Activated T-cell treated with anti-CD3 and anti-CD28 coated beads, Interleukin-2, amount 50 U/mL, for 24 hours (primary cell): Measurements from ENCODE around the gene EVA1A.

Source experiments
- DNase-seq: peaks from one replicate; pipeline ENCODE4 v3.0.0-alpha.2; 2020
- H3K27ac Mint-ChIP-seq: 2 replicates; pipeline ENCODE4 v1.8.0; 2020; ENCODE audit warnings: mild to moderate bottlenecking, mixed read lengths
- H3K27me3 Mint-ChIP-seq: 2 replicates; pipeline ENCODE4 v1.8.0; 2020; ENCODE audit warnings: mixed read lengths
- H3K36me3 Mint-ChIP-seq: 2 replicates; pipeline ENCODE4 v1.8.0; 2020; ENCODE audit warnings: low read depth, mixed read lengths
- H3K4me1 Mint-ChIP-seq: 2 replicates; pipeline ENCODE4 v1.8.0; 2020; ENCODE audit warnings: low read depth, mixed read lengths
- H3K4me3 Mint-ChIP-seq: 2 replicates; pipeline ENCODE4 v1.8.0; 2020; ENCODE audit warnings: mild to moderate bottlenecking, moderate library complexity, mixed read lengths
- H3K9me3 Mint-ChIP-seq: 2 replicates; pipeline ENCODE4 v1.8.0; 2020; ENCODE audit warnings: mixed read lengths

EVA1A gene

GRCh38 chr2:75573145-75573878 lies 12.6 kb upstream of the EVA1A start:
- DNase-seq = no peak
- Mint-ChIP-seq H3K4me3 (no peak overlapping the region), H3K27ac (no peak overlapping the region), H3K4me1 (peaks cover 12% of the 10 kb centered on the region), H3K9me3 (peaks cover 3% of the 10 kb centered on the region), H3K27me3 (peaks cover 33% of the 10 kb centered on the region), H3K36me3 (no peaks in the 10 kb centered on the region)

DNA sequence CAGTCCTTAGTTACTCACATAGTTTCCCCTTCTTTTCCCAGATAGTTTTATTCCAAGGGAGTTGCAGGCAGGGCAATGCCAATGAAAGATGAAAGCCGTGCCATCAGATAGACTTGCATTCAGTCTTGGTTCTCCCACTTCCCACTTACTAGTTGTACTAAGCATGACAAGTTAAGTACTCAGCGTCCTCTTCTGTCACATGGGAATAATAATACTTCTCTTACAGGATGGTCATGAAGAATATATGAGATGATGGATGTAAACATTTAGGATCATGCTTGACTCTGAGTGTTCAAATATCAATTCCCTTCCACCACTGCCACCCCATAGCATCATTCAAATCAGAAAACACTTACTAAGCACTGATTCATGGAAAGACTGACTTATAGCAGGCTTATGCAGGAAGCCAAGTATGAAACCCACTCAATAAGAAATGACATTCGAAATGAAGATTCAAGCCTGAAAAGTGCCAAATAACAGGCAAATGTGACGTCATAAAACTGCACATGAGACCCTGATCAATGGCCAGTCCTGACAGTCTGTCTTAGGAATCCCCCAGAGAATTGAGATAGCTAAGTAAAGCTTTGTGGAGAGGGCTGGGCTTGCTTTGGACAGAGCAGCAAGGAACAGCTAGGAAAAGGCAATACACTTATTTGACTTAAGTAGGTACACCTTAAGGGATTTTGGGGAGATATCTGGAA lies 11.1 kb upstream of the EVA1A start:
- Mint-ChIP-seq H3K4me3 (no peak overlapping the region), H3K4me1 (peaks cover 12% of the 10 kb centered on the region), H3K27me3 (peaks cover 42% of the 10 kb centered on the region), H3K36me3 (no peaks in the 10 kb centered on the region), H3K27ac (no peak overlapping the region), H3K9me3 (peaks cover 3% of the 10 kb centered on the region)
- no peak for DNase-seq

DNA sequence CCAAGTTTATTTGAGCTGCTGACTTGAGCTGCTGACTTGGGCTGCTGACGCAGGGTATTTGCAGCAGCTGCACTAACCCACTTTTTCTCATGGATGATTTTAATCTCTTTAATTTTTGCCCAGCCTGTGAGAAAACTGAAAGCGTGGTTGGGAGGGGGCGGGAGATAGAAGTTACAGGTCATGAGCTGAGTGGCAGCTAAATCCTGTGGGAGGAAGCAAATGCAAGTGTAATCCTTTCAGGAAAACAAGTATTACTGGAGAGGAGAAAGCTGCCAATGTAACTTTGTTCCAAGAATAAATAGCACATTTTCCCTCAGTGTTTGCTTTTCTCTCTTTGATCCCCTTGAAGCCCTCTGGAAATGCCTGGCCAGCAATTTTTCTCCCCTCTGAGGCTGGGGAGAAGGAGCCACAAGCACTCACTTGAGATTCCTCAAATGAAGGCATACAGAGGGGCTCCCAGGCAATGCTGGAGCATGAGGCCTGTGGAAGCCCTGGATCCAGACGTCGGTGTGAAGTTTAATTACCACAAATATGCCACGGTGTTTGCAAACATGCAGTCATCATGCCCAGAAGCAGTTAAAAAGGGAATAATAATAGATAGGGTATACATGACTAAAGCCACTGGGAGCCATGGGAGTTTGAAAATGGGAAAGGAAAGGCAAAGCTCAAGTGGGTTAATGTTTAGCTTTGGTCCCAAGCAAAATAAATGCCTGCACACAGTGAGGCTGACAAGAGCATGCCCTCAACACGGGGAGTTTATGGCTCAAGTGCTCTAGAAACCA lies 10.4 kb upstream of the EVA1A start:
- H3K4me3 Mint-ChIP-seq = no peak overlapping the region
- DNase-seq = no peak
- no peak overlapping the region for H3K27ac Mint-ChIP-seq
- peaks cover 46% of the 10 kb centered on the region for H3K27me3 Mint-ChIP-seq
- H3K36me3 Mint-ChIP-seq = no peaks in the 10 kb centered on the region
- H3K4me1 Mint-ChIP-seq = peaks cover 12% of the 10 kb centered on the region
- H3K9me3 Mint-ChIP-seq = peaks cover 3% of the 10 kb centered on the region

GRCh38 chr2:75570024-75570947 lies 9.5 kb upstream of the EVA1A start:
- Mint-ChIP-seq H3K9me3 (no peaks in the 10 kb centered on the region), H3K27me3 (peaks cover 52% of the 10 kb centered on the region), H3K4me1 (peaks cover 12% of the 10 kb centered on the region), H3K27ac (no peak overlapping the region), H3K36me3 (no peaks in the 10 kb centered on the region), H3K4me3 (no peak overlapping the region)
- DNase-seq = no peak

DNA sequence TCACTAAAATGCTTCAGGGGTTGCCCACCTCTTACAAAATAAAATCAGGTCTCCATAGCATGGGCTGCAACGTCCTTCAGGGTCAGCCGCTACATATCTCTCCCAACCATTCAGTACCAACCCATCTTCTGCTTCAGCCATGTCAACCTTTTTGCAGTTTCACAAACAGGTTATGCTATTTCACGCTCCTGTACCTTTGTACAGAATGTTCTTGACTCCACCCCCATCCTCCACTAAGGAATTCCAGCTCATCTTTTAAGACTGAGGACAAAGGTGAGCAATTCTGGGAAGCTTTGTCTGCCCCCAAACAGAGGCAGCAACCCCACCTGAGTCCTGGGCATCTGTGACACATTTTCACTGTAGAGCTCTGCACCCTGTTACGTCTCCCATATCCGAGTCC lies 8.8 kb upstream of the EVA1A start:
- H3K27me3 Mint-ChIP-seq = peaks cover 58% of the 10 kb centered on the region
- no peak overlapping the region for H3K4me3 Mint-ChIP-seq
- no peaks in the 10 kb centered on the region for H3K36me3 Mint-ChIP-seq
- H3K27ac Mint-ChIP-seq = no peak overlapping the region
- no peak for DNase-seq
- H3K9me3 Mint-ChIP-seq = no peaks in the 10 kb centered on the region
- peaks cover 14% of the 10 kb centered on the region for H3K4me1 Mint-ChIP-seq

- Mint-ChIP-seq H3K9me3 (no peaks in the 10 kb centered on the region), H3K27ac (no peak overlapping the region), H3K4me3 (no peak overlapping the region), H3K27me3 (peaks cover 69% of the 10 kb centered on the region), H3K36me3 (no peaks in the 10 kb centered on the region), H3K4me1 (peaks cover 20% of the 10 kb centered on the region)
- no peak for DNase-seq
Observed at GRCh38 chr2:75568174-75568573, 7.4 kb upstream of the EVA1A start.

DNA sequence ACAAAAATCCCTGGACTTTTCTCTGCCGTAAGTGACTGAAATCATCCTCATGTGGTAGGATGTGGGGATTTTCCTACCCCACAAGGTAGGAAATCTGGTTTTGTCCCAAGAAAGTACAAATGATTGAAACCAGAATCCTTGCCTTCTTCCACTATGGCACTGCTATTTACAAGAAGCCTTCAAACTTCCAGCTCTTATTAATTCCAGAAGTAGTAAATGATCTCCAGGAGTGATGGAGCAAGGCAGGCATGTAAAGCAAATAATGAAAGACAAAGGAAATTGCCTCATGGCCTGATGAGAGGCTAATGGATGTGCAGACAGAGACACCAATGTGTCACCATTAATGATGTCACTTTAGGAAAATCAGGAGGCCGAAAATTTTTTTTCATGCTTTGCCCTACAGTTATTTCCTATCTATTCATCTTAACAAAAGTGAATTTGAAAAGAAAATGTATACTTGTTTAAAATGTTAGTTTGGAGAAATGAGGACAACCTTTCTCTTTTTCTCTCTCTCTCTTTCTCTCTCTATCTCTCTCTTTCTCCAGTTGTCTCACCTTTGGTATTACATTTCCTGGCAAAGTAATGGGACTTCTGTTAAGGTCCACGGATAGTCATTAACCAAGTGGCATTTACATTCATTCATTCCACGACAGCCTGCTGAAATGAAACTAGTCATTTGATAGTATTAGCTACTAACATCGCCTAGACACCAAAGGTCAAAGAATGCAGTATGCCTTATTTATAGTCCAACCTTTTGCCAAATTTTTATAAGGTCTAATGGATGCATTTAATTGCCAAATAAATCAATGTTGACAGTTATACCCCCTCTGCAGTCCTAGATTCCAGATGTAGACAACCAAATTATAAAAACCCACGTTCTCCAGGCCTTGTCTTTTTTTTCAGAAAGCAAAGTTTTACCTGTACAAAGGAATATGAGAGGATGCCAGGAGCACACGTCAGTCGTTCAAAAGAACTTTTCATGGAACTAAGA lies 5.0 kb upstream of the EVA1A start:
- Mint-ChIP-seq H3K4me3 (no peak overlapping the region), H3K9me3 (no peaks in the 10 kb centered on the region), H3K27ac (no peak overlapping the region), H3K36me3 (no peaks in the 10 kb centered on the region), H3K27me3 (peaks cover 79% of the 10 kb centered on the region), H3K4me1 (peaks cover 14% of the 10 kb centered on the region)
- DNase-seq = no peak

- no peak overlapping the region for H3K27ac Mint-ChIP-seq
- H3K4me3 Mint-ChIP-seq = no peak overlapping the region
- peaks cover 80% of the 10 kb centered on the region for H3K27me3 Mint-ChIP-seq
- peaks cover 20% of the 10 kb centered on the region for H3K4me1 Mint-ChIP-seq
- no peaks in the 10 kb centered on the region for H3K9me3 Mint-ChIP-seq
- H3K36me3 Mint-ChIP-seq = no peaks in the 10 kb centered on the region
- DNase-seq = no peak
Observed at GRCh38 chr2:75564713-75565359, 4.1 kb upstream of the EVA1A start.

- Mint-ChIP-seq H3K4me1 (peaks cover 21% of the 10 kb centered on the region), H3K27ac (no peak overlapping the region), H3K27me3 (peaks cover 80% of the 10 kb centered on the region), H3K9me3 (no peaks in the 10 kb centered on the region), H3K4me3 (no peak overlapping the region), H3K36me3 (no peaks in the 10 kb centered on the region)
- no peak for DNase-seq
Observed at GRCh38 chr2:75564026-75564688, 3.4 kb upstream of the EVA1A start.

DNA sequence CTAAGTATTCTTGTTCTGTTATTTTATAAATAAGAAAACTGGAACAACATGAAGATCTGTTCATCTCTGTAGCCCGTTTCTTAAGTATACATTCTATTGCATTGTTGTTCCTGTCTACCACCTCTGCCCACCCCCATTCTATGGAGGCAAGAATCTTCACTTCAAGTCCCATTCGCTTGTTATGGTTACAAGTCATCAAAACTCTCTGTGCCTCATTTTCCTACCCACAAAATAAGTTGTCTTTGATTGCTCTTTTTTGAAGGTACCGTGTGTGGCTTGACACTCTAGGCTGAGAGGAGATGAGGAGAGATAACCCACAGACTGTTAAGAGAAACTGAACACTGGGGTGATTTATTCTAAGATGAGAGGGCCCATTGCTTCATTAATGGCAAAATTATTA lies 2.9 kb upstream of the EVA1A start:
- H3K4me1 Mint-ChIP-seq = peaks cover 21% of the 10 kb centered on the region
- no peaks in the 10 kb centered on the region for H3K9me3 Mint-ChIP-seq
- no peak for DNase-seq
- no peak overlapping the region for H3K4me3 Mint-ChIP-seq
- no peak overlapping the region for H3K27ac Mint-ChIP-seq
- H3K36me3 Mint-ChIP-seq = no peaks in the 10 kb centered on the region
- H3K27me3 Mint-ChIP-seq = peaks cover 81% of the 10 kb centered on the region

DNA sequence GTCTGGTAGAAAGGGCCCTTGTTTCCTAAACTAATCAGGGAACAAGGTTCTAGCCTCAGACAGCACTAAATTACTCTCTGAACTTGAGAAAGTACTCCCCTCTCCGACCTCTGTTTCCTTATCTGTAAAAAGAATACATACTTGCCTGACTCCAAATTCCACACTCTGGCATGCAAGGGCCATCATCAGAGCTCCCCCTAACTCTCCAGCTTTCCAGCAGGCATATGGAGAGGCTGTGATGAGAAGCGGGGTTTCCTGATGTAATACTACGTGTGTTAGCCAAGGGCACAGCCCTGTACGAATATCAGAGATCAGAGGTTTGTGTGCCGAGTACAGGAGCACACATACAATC lies 1.8 kb upstream of the EVA1A start:
- no peak for DNase-seq
- H3K27me3 Mint-ChIP-seq = peaks cover 82% of the 10 kb centered on the region
- no peak overlapping the region for H3K4me3 Mint-ChIP-seq
- no peak overlapping the region for H3K27ac Mint-ChIP-seq
- H3K4me1 Mint-ChIP-seq = peaks cover 21% of the 10 kb centered on the region
- no peaks in the 10 kb centered on the region for H3K36me3 Mint-ChIP-seq
- H3K9me3 Mint-ChIP-seq = no peaks in the 10 kb centered on the region

GRCh38 chr2:75561566-75562512 lies 1.1 kb upstream of the EVA1A start:
- H3K36me3 Mint-ChIP-seq = no peaks in the 10 kb centered on the region
- H3K4me3 Mint-ChIP-seq = peak overlapping the region; percentile 76
- peaks cover 21% of the 10 kb centered on the region for H3K4me1 Mint-ChIP-seq
- no peak for DNase-seq
- H3K27me3 Mint-ChIP-seq = peaks cover 81% of the 10 kb centered on the region
- no peaks in the 10 kb centered on the region for H3K9me3 Mint-ChIP-seq
- H3K27ac Mint-ChIP-seq = no peak overlapping the region
